Sigmoid colon (tissue), 7 donors: Measurements from ENCODE around the gene TRAF4. TPM values are rescaled to one million over a fixed set of nuclear protein-coding genes. Genes with fewer than 3 reads are reported as not detected.

Source experiments
- DNase-seq: peaks from one replicate; pipeline ENCODE4 v3.0.0-alpha.2; 2019
- H3K27ac ChIP-seq, 4 donors: fragments of 200-600 bp; sonication (generic); one replicate each; pipeline ENCODE4 v1.5.1; 2016 to 2019; ENCODE audit warnings: mild to moderate bottlenecking in 1 of 4
- H3K27me3 ChIP-seq, 3 donors: fragments of 200-600 bp; sonication (generic); one replicate each; pipeline ENCODE4 v1.5.1; 2019; ENCODE audit warnings: mild to moderate bottlenecking in 1 of 3
- H3K36me3 ChIP-seq, 4 donors: fragments of 200-600 bp; sonication (generic); one replicate each; pipeline ENCODE4 v1.5.1; 2016 to 2019
- H3K4me1 ChIP-seq, 4 donors: fragments of 200-600 bp; sonication (generic); one replicate each; pipeline ENCODE4 v1.5.1; 2017 to 2019
- H3K4me3 ChIP-seq, 4 donors: fragments of 200-600 bp; sonication (generic); one replicate each; pipeline ENCODE4 v1.5.1; 2017 to 2019; ENCODE audit warnings: mild to moderate bottlenecking in 2 of 4, moderate library complexity in 1 of 4
- H3K9me3 ChIP-seq, 4 donors: fragments of 200-600 bp in 3 of 4; sonication (generic) in 3 of 4; one replicate each; pipeline versions ENCODE4 v1.5.1 to v1.6.1; 2013 to 2019
- EP300 ChIP-seq, 4 donors: sonication (generic); formaldehyde crosslinking; IDR thresholded peaks; one replicate each; pipeline ENCODE4 v1.6.1; 2017; ENCODE audit warnings: antibody characterized with exemption in 4 of 4
- POLR2A ChIP-seq, 2 donors: fragments of 450-650 bp; IDR thresholded peaks; one replicate each; pipeline ENCODE4 v1.6.1; 2016; ENCODE audit warnings: antibody characterized with exemption in 2 of 2, mild to moderate bottlenecking in 2 of 2, moderate library complexity in 2 of 2
- POLR2AphosphoS5 ChIP-seq, 4 donors: sonication (generic); formaldehyde crosslinking; IDR thresholded peaks; one replicate each; pipeline ENCODE4 v1.6.1; 2017; ENCODE audit warnings: antibody characterized with exemption in 4 of 4
- WGBS, 2 donors: extraction: QIAGEN DNeasy Blood & Tissue Kit; methylation state at CpG; one replicate each; pipeline ENCODE4 v1.1.7; 2013; 5-methylcytosine and 5-hydroxymethylcytosine counted together
- intact Hi-C: fragments of 100-400 bp; cut with DNase I; formaldehyde crosslinking; loops from one replicate; pipeline ENCODE4 v1.15.1; 2023
- polyA plus RNA-seq, 3 donors: library from polyadenylated mRNA; stranded (reverse); fragments of 200-250 nt; gene quantifications; one replicate each; pipeline ENCODE4 v1.2.3, GENCODE V29; 2013
- total RNA-seq, 4 donors: library from RNA; depleted of rRNA; stranded (reverse); fragments of >200 nt; gene quantifications; one replicate each; pipeline ENCODE4 v1.1.0, GENCODE V29; 2016
- TF ChIP-seq, protein P1 (sequence below), 4 experiments: fragments of 450-650 bp in 3 of 4; fragments of 200-600 bp in 1 of 4; IDR thresholded peaks; one replicate each; pipeline ENCODE4 v1.5.1; 2016 to 2019; ENCODE audit warnings: antibody characterized with exemption in 4 of 4, mild to moderate bottlenecking in 3 of 4, moderate library complexity in 2 of 4
- donor health status: healthy with polysubstance abuse.
- donor health status: Bipolar disorder and iron deficiency.
- donor health status: healthy.

TRAF4 gene
- total and polyA plus RNA-seq, 7 donors = 3.9 to 94.1 (median 11.6) TPM

DNA sequence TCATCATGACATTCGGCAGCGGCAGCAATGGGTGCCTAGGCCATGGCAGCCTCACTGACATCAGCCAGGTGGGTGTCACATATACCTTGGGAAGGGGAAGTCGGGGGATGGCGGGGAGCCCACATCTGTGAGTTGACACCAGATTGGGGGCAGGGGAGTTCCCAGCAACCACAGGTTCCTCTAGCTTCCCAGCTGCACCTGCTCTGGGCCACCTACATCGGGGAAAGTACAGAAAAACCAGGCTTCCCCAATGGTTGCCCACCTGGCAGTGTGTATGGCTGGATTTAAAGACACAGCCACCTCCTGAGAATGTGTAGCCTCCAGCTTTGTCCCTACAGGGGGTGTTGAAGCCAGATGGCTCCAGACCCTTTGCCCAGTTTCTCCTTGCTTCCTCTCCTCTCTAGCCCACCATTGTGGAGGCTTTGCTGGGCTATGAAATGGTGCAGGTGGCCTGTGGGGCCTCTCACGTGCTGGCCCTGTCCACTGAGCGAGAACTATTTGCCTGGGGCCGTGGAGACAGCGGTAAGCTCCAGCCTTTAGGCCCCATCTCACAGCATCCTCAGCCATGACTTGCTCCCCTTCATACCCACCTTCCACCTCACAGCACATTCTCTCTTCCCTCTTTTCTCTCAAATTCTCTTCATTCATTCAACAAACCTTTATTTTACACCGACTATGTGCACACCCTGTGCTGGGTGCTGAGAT, 5.0 kb upstream of the TRAF4 start:
- H3K4me3 ChIP-seq = no peak overlapping the region
- intact Hi-C loops = no loop called here
- no peak overlapping the region for H3K27ac ChIP-seq
- H3K4me1 ChIP-seq = peaks cover 0 to 12% (median 9%) of the 10 kb centered on the region in 4 donors
- WGBS, 2 donors = 69 to 91% methylated on average over 10 of the region's 10 CpGs
- no peaks in the 10 kb centered on the region for H3K36me3 ChIP-seq
- H3K27me3 ChIP-seq = no peaks in the 10 kb centered on the region
- DNase-seq = no peak
- no peaks in the 10 kb centered on the region for H3K9me3 ChIP-seq
- TF ChIP-seq POLR2A (IDR thresholded peaks at IDR 0.05) = no peak
- no peak for TF ChIP-seq EP300 (IDR thresholded peaks at IDR 0.05)
- TF ChIP-seq POLR2AphosphoS5 (IDR thresholded peaks at IDR 0.05) = no peak

DNA sequence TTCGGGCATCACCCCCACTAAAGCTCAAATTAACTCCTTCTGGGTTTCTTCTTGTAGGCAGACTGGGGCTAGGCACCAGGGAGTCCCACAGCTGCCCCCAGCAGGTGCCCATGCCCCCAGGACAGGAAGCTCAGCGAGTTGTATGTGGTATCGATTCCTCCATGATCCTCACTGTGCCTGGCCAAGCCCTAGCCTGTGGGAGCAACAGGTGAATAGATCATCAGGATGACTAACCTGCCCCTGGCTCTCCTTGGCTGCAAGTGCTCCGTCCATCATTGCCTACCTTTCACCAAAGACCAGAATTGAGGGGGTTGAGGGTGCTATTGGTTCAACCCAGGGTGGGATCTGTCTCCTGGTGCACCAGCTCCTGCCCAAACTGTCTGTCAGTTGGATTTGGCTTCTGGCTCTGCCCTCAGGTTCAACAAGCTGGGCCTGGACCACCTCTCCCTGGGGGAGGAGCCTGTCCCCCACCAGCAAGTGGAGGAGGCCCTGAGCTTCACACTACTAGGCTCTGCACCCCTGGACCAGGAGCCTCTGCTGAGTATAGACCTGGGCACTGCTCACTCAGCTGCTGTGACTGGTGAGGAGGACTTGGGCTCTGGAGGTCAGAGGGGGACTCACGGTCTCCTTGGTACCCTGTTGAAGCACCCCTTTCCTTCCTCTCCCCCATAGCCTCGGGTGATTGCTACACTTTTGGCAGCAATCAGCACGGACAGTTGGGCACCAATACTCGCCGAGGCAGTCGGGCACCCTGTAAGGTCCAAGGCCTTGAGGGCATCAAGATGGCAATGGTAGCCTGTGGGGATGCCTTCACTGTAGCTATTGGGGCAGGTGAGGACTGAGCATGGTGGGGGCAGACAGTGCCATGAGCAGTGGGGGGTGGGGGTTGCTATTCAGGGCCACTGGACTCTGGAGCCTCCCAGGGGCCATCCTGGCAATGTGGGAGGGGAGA, 3.1 kb upstream of the TRAF4 start:
- Histone ChIP-seq H3K36me3 (no peaks in the 10 kb centered on the region), H3K9me3 (no peaks in the 10 kb centered on the region), H3K27ac (no peak overlapping the region), H3K27me3 (no peaks in the 10 kb centered on the region), H3K4me1 (peaks cover 0 to 30% (median 27%) of the 10 kb centered on the region in 4 donors), H3K4me3 (no peak overlapping the region)
- intact Hi-C loops = no loop called here
- WGBS, 2 donors = 80 to 85% methylated on average over 10 of the region's 10 CpGs
- no peak for TF ChIP-seq EP300 (IDR thresholded peaks at IDR 0.05)
- TF ChIP-seq, protein P1, sequence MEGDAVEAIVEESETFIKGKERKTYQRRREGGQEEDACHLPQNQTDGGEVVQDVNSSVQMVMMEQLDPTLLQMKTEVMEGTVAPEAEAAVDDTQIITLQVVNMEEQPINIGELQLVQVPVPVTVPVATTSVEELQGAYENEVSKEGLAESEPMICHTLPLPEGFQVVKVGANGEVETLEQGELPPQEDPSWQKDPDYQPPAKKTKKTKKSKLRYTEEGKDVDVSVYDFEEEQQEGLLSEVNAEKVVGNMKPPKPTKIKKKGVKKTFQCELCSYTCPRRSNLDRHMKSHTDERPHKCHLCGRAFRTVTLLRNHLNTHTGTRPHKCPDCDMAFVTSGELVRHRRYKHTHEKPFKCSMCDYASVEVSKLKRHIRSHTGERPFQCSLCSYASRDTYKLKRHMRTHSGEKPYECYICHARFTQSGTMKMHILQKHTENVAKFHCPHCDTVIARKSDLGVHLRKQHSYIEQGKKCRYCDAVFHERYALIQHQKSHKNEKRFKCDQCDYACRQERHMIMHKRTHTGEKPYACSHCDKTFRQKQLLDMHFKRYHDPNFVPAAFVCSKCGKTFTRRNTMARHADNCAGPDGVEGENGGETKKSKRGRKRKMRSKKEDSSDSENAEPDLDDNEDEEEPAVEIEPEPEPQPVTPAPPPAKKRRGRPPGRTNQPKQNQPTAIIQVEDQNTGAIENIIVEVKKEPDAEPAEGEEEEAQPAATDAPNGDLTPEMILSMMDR (IDR thresholded peaks at IDR 0.05) = no peak
- no peak for TF ChIP-seq POLR2AphosphoS5 (IDR thresholded peaks at IDR 0.05)
- TF ChIP-seq POLR2A (IDR thresholded peaks at IDR 0.05) = no peak
- DNase-seq = no peak

- no peak for TF ChIP-seq POLR2A (IDR thresholded peaks at IDR 0.05)
- no peak for TF ChIP-seq EP300 (IDR thresholded peaks at IDR 0.05)
- TF ChIP-seq POLR2AphosphoS5 (IDR thresholded peaks at IDR 0.05) = no peak
- TF ChIP-seq, protein P1 (IDR thresholded peaks at IDR 0.05) = no peak
- no peak overlapping the region for H3K27ac ChIP-seq
- WGBS, 2 donors = 54 to 58% methylated on average over 19 of the region's 19 CpGs
- no peak for DNase-seq
- peaks cover 0 to 40% (median 36%) of the 10 kb centered on the region in 4 donors for H3K4me1 ChIP-seq
- no peaks in the 10 kb centered on the region for H3K36me3 ChIP-seq
- H3K9me3 ChIP-seq = no peaks in the 10 kb centered on the region
- no peak overlapping the region for H3K4me3 ChIP-seq
- no peaks in the 10 kb centered on the region for H3K27me3 ChIP-seq
- intact Hi-C loops = no loop called here
Observed at GRCh38 chr17:28741358-28742349, 2.2 kb upstream of the TRAF4 start.

- Histone ChIP-seq H3K4me3 (peak overlapping the region; percentile 64 to 78 (median 72)), H3K27ac (peak overlapping the region; percentile 84 to 91 (median 89)), H3K27me3 (no peaks in the 10 kb centered on the region), H3K9me3 (no peaks in the 10 kb centered on the region), H3K36me3 (peaks cover 0 to 9% (median 4%) of the 10 kb centered on the region in 4 donors), H3K4me1 (peaks cover 0 to 42% (median 41%) of the 10 kb centered on the region in 4 donors)
- intact Hi-C loops = no loop called here
- DNase-seq = peak; percentile 74
- TF ChIP-seq, protein P1 (IDR thresholded peaks at IDR 0.05) = no peak
- TF ChIP-seq EP300 (IDR thresholded peaks at IDR 0.05) (no peak), POLR2AphosphoS5 (IDR thresholded peaks at IDR 0.05) (peak in 2 of 4 donors; percentile 60 to 62), POLR2A (IDR thresholded peaks at IDR 0.05) (no peak)
- 0 to 1% methylated on average over 61 of the region's 61 CpGs for WGBS, 2 donors
Observed at GRCh38 chr17:28744104-28744971, 527 bp downstream of the TRAF4 start.
